Thoracic aorta endothelial cell (primary cell): Measurements from ENCODE around the gene GLA. TPM values are rescaled to one million over a fixed set of nuclear protein-coding genes. Genes with fewer than 3 reads are reported as not detected.

Experiments
- total RNA-seq: library from RNA; depleted of rRNA; stranded (reverse); fragments of >200 nt; gene quantifications from 2 replicates; pipeline ENCODE4 v1.2.3, GENCODE V29; 2012

Gene GLA
- total RNA-seq = 42.2 and 43.3 TPM in 2 replicates

GRCh38 chrX:101407748-101408531 is at the start of gene GLA, which contains the start of gene HNRNPH2:
Gene GLA (minus strand): TSS chrX:101407925. CDS start chrX:101407903, 22 bp downstream.
Gene HNRNPH2 (plus strand): TSS chrX:101408222. CDS start chrX:101411989, 3,767 bp downstream.

GRCh38 chrX:101390664-101391525 is 16.8 kb downstream of the GLA start, which contains the start of gene RPL36A:
Gene RPL36A (plus strand): TSS chrX:101391011. CDS start chrX:101391044, 33 bp downstream.

GRCh38 chrX:101385795-101386541 is 21.8 kb downstream of the GLA start, which contains the start of gene BTK:
Gene BTK (minus strand): TSS chrX:101386191. CDS start chrX:101375284, 10,907 bp downstream.

DNA sequence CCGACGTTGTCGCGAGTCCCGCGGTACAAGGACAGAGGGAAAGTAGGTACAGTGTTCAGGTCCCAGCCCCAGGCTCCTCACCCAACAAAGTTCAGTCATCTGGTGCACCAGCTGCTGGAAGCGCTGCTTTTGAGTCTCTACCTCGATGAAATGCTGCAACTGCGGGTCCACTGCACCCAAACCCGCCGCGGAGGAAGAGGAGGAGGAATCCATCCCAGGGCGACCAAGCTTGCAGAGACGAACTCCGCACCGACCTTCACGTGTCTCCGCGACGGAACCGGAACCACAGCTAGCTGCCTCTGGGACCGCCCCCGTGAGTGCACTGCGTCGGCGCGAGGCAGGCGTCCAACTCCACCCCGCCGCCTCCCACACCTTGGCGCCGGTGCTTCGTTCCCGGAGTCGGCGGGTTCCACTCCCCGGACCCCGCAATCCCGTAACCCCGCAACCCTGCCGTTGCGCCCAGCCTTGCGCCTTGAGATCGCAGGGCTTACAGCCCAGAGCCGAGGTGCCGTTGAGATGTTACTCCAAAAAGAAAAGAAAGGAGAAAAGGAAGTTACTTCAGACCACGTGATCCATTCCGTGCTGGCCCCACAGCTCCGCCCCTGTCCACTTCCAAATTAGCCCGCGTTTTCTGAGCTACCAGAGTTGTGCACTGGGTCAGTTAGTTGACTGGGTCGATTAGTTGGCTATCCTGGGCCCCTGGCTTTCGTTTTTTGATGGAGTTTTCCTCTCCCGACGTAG is 59.1 kb downstream of the GLA start, which contains the start of gene TIMM8A:
Gene TIMM8A, minus strand, starts transcription at position 291 of the 741 bp plus-strand sequence. Its CDS starts 78 bp downstream, at position 213.

Other genes starting within 250 kb of the GLA start
- gene DRP2, start 188.1 kb downstream of the GLA start, total RNA-seq = 0.80 and 1.0 TPM in 2 replicates
- 1.4 and 2.4 TPM in 2 replicates for gene TAF7L, start 116.6 kb downstream of the GLA start, total RNA-seq
- gene TIMM8A, start 59.2 kb downstream of the GLA start, total RNA-seq = 10.4 and 12.7 TPM in 2 replicates
- 0.14 and 0.27 TPM in 2 replicates for gene BTK, start 21.7 kb downstream of the GLA start, total RNA-seq
- 407 and 700 TPM in 2 replicates for gene RPL36A, start 16.9 kb downstream of the GLA start, total RNA-seq
- gene HNRNPH2, start 297 bp upstream of the GLA start, total RNA-seq = 79.1 and 81.8 TPM in 2 replicates
- gene ARMCX4, start 77.5 kb upstream of the GLA start, total RNA-seq = 6.8 and 9.0 TPM in 2 replicates
- gene ARMCX1, start 142.6 kb upstream of the GLA start, total RNA-seq = 26.6 and 27.8 TPM in 2 replicates
- gene ARMCX6, start 210.1 kb upstream of the GLA start, total RNA-seq = 27.4 and 30.1 TPM in 2 replicates
- 55.8 and 57.8 TPM in 2 replicates for gene ARMCX3, start 215.2 kb upstream of the GLA start, total RNA-seq